HL-60 (cell line): ENCODE measurements around the gene IL36A.

ENCODE experiments used
- SPI1 ChIP-seq: IDR thresholded peaks from 2 replicates; pipeline ENCODE4 v1.6.1; 2012; ENCODE audit warnings: low read depth, mild to moderate bottlenecking, borderline replicate concordance
- TF ChIP-seq, protein P1 (sequence below): IDR thresholded peaks from one replicate; pipeline ENCODE4 v1.5.1; 2011; ENCODE audit warnings: low read length, control low read depth, inconsistent platforms; ENCODE audit not compliant: insufficient read depth
- TF ChIP-seq, protein P2 (sequence below): IDR thresholded peaks from 2 replicates; pipeline ENCODE4 v1.6.1; 2012; ENCODE audit warnings: low read depth; ENCODE audit not compliant: insufficient replicate concordance

- TF ChIP-seq, protein P1, sequence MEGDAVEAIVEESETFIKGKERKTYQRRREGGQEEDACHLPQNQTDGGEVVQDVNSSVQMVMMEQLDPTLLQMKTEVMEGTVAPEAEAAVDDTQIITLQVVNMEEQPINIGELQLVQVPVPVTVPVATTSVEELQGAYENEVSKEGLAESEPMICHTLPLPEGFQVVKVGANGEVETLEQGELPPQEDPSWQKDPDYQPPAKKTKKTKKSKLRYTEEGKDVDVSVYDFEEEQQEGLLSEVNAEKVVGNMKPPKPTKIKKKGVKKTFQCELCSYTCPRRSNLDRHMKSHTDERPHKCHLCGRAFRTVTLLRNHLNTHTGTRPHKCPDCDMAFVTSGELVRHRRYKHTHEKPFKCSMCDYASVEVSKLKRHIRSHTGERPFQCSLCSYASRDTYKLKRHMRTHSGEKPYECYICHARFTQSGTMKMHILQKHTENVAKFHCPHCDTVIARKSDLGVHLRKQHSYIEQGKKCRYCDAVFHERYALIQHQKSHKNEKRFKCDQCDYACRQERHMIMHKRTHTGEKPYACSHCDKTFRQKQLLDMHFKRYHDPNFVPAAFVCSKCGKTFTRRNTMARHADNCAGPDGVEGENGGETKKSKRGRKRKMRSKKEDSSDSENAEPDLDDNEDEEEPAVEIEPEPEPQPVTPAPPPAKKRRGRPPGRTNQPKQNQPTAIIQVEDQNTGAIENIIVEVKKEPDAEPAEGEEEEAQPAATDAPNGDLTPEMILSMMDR = no peak
- TF ChIP-seq, protein P2, sequence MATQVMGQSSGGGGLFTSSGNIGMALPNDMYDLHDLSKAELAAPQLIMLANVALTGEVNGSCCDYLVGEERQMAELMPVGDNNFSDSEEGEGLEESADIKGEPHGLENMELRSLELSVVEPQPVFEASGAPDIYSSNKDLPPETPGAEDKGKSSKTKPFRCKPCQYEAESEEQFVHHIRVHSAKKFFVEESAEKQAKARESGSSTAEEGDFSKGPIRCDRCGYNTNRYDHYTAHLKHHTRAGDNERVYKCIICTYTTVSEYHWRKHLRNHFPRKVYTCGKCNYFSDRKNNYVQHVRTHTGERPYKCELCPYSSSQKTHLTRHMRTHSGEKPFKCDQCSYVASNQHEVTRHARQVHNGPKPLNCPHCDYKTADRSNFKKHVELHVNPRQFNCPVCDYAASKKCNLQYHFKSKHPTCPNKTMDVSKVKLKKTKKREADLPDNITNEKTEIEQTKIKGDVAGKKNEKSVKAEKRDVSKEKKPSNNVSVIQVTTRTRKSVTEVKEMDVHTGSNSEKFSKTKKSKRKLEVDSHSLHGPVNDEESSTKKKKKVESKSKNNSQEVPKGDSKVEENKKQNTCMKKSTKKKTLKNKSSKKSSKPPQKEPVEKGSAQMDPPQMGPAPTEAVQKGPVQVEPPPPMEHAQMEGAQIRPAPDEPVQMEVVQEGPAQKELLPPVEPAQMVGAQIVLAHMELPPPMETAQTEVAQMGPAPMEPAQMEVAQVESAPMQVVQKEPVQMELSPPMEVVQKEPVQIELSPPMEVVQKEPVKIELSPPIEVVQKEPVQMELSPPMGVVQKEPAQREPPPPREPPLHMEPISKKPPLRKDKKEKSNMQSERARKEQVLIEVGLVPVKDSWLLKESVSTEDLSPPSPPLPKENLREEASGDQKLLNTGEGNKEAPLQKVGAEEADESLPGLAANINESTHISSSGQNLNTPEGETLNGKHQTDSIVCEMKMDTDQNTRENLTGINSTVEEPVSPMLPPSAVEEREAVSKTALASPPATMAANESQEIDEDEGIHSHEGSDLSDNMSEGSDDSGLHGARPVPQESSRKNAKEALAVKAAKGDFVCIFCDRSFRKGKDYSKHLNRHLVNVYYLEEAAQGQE = no peak
- no peak for TF ChIP-seq SPI1
Measured at GRCh38 chr2:113007250-113007649, 2.0 kb downstream of the IL36A start.
